GM21447 (cell line): ENCODE results near the gene PVALEF.
"Not testable (repeated sequence)": the region's sequence is repeated elsewhere in the genome, so short reads cannot be mapped to it uniquely, and the experiment has no call there.

Source experiments
- ATAC-seq: cut with Tn5 transposase; IDR thresholded peaks from one replicate; pipeline ENCODE4 v1.9.1; 2021; ENCODE audit not compliant: unreplicated experiment

PVALEF gene

GRCh38 chr17:81143717-81144422 is 21.4 kb upstream of the PVALEF start:
- no peak for ATAC-seq

DNA sequence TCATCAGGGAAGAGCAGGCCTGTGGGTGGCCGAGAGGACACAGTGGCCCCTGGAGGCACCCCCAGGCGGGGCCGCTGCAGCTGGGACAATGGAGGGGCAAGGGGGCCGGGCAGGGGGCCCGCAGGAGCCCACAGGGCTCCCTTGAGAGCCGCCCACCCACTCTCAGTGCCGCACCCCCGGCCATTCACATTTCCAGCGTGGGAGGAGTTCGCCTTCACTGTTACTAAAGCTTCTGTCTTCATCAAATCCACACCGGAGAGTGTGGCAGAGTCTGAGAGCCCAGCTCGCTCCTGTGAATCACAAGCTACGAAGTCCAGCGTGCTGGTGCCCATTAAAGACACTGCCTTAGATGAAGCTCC is 20.9 kb upstream of the PVALEF start:
- no peak for ATAC-seq

GRCh38 chr17:81146208-81146607 is 19.1 kb upstream of the PVALEF start:
- ATAC-seq = not testable (repeated sequence)

DNA sequence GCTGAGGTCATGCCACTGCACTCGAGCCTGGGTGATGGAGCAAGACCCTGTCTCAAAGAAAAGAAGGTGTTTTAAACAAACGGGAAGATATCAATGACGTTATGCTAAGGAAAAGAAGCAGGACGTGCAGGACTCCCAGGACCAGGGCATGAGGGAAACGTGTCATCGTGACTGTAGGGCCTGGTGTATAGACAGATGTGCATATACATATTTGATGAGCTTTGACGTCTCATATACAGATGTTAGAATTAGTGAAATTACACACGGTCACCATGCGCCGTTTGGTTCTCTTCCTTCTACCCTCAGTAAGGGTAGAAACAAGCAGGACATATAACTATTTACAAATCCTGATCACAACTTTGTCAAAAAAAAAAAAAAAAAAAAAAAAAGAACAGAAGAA is 17.6 kb upstream of the PVALEF start:
- ATAC-seq = no peak

DNA sequence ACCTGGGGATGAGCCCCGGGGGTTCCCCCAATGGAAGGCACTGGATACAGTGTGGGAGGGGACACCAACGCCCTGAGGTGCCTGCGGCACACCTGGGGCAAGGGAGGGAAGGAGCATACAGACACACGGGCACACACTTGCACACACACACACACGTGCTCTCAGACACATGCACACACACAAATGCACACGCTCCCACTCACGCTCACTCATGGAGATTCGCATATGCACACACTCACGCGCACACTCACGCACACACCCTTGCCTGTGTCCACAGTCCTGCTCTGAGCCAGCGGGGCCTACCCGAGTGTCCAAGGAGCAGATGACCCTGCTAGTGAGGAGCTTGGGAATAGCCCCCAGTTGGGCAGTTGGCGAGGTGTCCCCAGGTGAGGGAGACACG is 16.7 kb upstream of the PVALEF start:
- ATAC-seq = no peak

DNA sequence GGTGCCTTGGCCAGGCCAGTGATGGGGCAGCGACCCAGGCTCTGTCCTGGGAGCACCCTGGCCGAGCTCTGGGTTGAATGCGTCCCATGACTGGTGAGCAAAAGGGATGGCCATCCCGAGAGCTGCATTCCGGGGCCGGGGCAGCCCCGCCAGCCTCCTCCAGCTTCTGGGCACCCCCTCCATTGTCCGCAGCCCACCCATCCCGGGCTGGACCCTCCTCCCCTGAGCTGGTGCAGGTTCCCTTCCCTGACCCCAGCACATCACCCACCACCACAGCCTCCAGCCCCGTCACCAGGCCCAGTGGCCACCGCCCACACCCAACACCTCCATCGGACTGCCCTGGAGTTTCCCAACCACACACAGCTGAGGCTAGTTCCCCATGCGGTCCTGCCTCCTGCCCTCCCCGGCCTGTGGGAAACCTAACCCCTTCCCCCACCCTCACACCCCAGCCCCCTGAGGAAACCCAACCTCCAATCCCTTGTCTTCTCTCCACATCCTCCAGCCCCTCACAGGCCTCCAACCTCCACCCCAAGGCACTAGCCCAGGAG is 16.2 kb upstream of the PVALEF start:
- ATAC-seq = no peak

- no peak for ATAC-seq
Observed at GRCh38 chr17:81150377-81151077, 14.8 kb upstream of the PVALEF start.

- ATAC-seq = no peak
Observed at GRCh38 chr17:81151278-81151677, 14.0 kb upstream of the PVALEF start.

GRCh38 chr17:81152288-81152828 is 12.9 kb upstream of the PVALEF start:
- ATAC-seq = no peak

DNA sequence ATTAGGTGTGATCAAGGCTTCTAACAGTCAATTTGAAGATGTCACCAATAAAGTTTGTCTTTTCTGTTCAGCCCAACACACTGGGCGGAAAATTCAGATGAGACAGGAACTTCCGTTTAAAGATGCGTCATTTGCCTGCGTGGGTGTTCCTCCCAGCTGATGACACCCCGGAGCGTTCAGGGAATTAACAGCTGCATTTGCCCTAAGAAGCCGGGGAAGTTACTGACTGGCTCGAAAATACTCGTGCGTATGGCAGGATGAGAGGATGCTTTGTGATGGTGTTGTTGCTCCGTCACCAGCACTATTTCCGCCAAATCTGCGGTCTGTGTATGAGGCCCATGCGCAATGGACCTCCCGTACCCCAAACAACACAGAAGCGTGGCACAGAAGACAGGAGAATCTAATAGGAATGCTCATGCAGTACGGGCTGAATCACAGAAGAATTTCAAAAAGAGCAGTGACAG is 11.9 kb upstream of the PVALEF start:
- no peak for ATAC-seq

- not testable (repeated sequence) for ATAC-seq
Observed at GRCh38 chr17:81154016-81154415, 11.3 kb upstream of the PVALEF start.

GRCh38 chr17:81154961-81155360 is 10.3 kb upstream of the PVALEF start:
- no peak for ATAC-seq

- no peak for ATAC-seq
Observed at GRCh38 chr17:81156866-81157805, 8.2 kb upstream of the PVALEF start.

GRCh38 chr17:81157848-81158687 is 7.2 kb upstream of the PVALEF start:
- no peak for ATAC-seq

- ATAC-seq = no peak
Observed at GRCh38 chr17:81158688-81159590, 6.4 kb upstream of the PVALEF start.

DNA sequence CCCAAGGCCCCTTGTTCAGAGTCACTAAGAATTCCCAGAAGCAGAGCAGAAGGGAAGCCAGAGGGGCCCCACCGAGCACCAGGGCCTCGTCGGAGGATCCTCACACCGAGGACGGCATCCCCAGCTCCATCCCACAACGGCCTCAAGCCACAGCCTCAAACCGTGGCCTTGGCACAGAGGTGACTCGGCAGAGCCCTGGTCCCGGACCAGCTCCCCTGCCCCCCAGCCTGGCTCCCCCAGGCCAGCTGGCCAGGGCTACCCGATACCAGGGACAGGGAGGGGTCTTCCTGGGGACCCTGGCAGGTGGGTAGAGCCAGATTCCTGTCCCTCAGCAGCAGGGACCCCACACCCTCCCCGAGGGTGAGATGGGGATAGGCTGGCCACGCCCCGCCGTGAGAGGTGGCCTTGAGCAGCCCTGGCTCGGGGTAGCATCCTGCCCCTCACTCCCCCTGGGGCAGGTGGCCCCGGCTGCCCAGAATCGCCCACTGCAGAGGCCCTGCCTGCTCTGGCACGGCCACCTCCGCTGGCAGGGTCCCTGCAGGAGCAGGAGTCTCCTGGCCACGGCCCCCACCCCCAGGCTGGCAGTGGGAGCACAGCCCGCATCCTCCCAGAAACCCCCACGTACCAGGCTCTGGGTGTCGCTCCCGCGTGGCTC is 5.6 kb upstream of the PVALEF start:
- no peak for ATAC-seq

- ATAC-seq = no peak
Observed at GRCh38 chr17:81160306-81160705, 5.0 kb upstream of the PVALEF start.

GRCh38 chr17:81160747-81161453 is 4.4 kb upstream of the PVALEF start:
- ATAC-seq = no peak
